ENCODE results near the gene C11orf91. TPM values are rescaled to one million over a fixed set of nuclear protein-coding genes. Genes with fewer than 3 reads are reported as not detected.

C11orf91 gene
- total RNA-seq, 1 experiment from 2014 or later: 1.3 TPM

- no peaks in the 10 kb centered on the region for H3K9me3 ChIP-seq (ENCODE audit: control insufficient read depth, insufficient read depth, low read depth, low read length)
- BruUV-seq (replicated peaks): no TSS peak
- H3K36me3 ChIP-seq (ENCODE audit: control insufficient read depth, insufficient read depth, low read length): no peaks in the 10 kb centered on the region
- DNase-seq (ENCODE audit: low read depth, low spot score) (no peak), ATAC-seq (no peak)
- H3K4me3 ChIP-seq (ENCODE audit: low read depth in 2 of 2, low read length in 2 of 2): no peak overlapping the region
- ChIA-PET POLR2A (interaction anchor here (0.5 kb wide), 1 partner anchor 774 kb away, joined by 3 read pairs; no protein-coding TSS in a partner anchor), CTCF (no interaction called here)
- no peak overlapping the region for H3K27ac ChIP-seq (ENCODE audit: low read length)
- H3K4me1 ChIP-seq (ENCODE audit: control insufficient read depth, insufficient read depth, low read length): no peaks in the 10 kb centered on the region
- TF ChIP-seq SIN3A (IDR thresholded peaks at IDR 0.05; ENCODE audit: borderline replicate concordance, insufficient read depth, low read depth, low read length) (no peak), REST (IDR thresholded peaks at IDR 0.05; ENCODE audit: insufficient read depth in 1 of 2, low read depth in 2 of 2, low read length in 1 of 2) (no peak), POLR2AphosphoS5 (IDR thresholded peaks at IDR 0.05; ENCODE audit: low read depth, low read length) (no peak), TCF7L2 (IDR thresholded peaks at IDR 0.05; ENCODE audit: low read depth, low read length) (no peak)
- TF ChIP-seq, protein P1, sequence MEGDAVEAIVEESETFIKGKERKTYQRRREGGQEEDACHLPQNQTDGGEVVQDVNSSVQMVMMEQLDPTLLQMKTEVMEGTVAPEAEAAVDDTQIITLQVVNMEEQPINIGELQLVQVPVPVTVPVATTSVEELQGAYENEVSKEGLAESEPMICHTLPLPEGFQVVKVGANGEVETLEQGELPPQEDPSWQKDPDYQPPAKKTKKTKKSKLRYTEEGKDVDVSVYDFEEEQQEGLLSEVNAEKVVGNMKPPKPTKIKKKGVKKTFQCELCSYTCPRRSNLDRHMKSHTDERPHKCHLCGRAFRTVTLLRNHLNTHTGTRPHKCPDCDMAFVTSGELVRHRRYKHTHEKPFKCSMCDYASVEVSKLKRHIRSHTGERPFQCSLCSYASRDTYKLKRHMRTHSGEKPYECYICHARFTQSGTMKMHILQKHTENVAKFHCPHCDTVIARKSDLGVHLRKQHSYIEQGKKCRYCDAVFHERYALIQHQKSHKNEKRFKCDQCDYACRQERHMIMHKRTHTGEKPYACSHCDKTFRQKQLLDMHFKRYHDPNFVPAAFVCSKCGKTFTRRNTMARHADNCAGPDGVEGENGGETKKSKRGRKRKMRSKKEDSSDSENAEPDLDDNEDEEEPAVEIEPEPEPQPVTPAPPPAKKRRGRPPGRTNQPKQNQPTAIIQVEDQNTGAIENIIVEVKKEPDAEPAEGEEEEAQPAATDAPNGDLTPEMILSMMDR (IDR thresholded peaks at IDR 0.05): no peak
- in situ Hi-C loops (cut with HindIII; ENCODE audit: low pct_unique_long_range_greater_than_20kb, low sequenced_read_pairs): no loop called here
- intact Hi-C loops (cut with micrococcal nuclease; ENCODE audit: unreplicated experiment): no loop called here
- H3K27me3 ChIP-seq (ENCODE audit: control insufficient read depth, insufficient read depth, low read length): no peaks in the 10 kb centered on the region
These were observed 32.7 kb downstream of the C11orf91 start for GRCh38 chr11:33667819-33668467.

DNA sequence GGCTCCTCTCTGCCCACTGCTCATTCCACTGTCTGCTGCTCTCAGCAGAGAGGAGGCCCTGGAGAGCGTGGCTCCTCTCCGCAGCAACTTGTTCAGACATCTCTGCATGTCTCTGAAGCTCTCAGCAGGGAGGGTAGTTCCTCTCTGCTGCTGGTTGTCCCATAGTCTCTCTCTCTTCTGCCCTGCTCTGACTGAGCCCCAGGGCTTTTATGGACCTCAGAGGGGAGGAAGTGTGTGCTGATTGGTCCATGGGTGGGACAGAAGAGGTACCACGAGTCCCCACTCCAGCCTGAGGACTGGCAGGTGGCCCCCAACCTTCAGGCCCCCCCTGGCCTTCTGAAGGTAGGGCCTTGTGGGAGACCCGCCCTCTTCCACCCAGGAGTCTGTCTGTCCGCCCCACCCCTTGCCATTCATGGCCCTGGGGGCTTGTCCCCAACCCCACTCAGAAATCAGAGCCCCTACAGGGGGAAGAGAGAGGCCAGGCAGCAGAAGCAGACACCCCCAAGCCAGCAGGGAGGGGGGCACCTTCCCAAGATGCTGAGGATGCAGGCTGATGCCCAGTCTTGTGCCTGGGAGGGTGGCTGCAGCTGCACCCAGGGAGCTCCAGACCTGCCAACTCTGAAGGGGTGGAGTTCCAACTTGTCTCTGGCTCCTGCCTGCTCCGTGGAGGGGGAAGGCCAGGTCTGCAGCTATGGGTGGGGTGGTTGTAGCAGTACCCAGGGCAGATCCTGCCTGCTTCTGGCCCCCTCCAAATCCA, 35.1 kb downstream of the C11orf91 start:
- TF ChIP-seq, protein P1 (IDR thresholded peaks at IDR 0.05): no peak
- TF ChIP-seq SIN3A (IDR thresholded peaks at IDR 0.05; ENCODE audit: borderline replicate concordance, insufficient read depth, low read depth, low read length) (no peak), TCF7L2 (IDR thresholded peaks at IDR 0.05; ENCODE audit: low read depth, low read length) (no peak), POLR2AphosphoS5 (IDR thresholded peaks at IDR 0.05; ENCODE audit: low read depth, low read length) (no peak), REST (IDR thresholded peaks at IDR 0.05; ENCODE audit: insufficient read depth in 1 of 2, low read depth in 2 of 2, low read length in 1 of 2) (no peak)
- H3K9me3 ChIP-seq (ENCODE audit: control insufficient read depth, insufficient read depth, low read depth, low read length): no peaks in the 10 kb centered on the region
- intact Hi-C loops (cut with micrococcal nuclease; ENCODE audit: unreplicated experiment) (no loop called here), in situ Hi-C loops (cut with HindIII; ENCODE audit: low pct_unique_long_range_greater_than_20kb, low sequenced_read_pairs) (no loop called here)
- DNase-seq (ENCODE audit: low read depth, low spot score): no peak
- BruUV-seq (replicated peaks): no TSS peak
- peak; percentile 33; the same call in 1 of the 2 replicates for ATAC-seq
- no peaks in the 10 kb centered on the region for H3K36me3 ChIP-seq (ENCODE audit: control insufficient read depth, insufficient read depth, low read length)
- H3K27me3 ChIP-seq (ENCODE audit: control insufficient read depth, insufficient read depth, low read length): no peaks in the 10 kb centered on the region
- ChIA-PET POLR2A (no interaction called here), CTCF (no interaction called here)
- no peak overlapping the region for H3K4me3 ChIP-seq (ENCODE audit: low read depth in 2 of 2, low read length in 2 of 2)
- H3K4me1 ChIP-seq (ENCODE audit: control insufficient read depth, insufficient read depth, low read length): no peaks in the 10 kb centered on the region
- H3K27ac ChIP-seq (ENCODE audit: low read length): no peak overlapping the region
